ENCODE measurements around the gene SOCS6. TPM values are rescaled to one million over a fixed set of nuclear protein-coding genes. Genes with fewer than 3 reads are reported as not detected.
A peak's percentile ranks its signal among the peaks of the same experiment; 100 is the strongest.

The SOCS6 gene
- total and polyA plus RNA-seq, 4 donors: 5.9 to 21.4 (median 12.5) TPM

DNA sequence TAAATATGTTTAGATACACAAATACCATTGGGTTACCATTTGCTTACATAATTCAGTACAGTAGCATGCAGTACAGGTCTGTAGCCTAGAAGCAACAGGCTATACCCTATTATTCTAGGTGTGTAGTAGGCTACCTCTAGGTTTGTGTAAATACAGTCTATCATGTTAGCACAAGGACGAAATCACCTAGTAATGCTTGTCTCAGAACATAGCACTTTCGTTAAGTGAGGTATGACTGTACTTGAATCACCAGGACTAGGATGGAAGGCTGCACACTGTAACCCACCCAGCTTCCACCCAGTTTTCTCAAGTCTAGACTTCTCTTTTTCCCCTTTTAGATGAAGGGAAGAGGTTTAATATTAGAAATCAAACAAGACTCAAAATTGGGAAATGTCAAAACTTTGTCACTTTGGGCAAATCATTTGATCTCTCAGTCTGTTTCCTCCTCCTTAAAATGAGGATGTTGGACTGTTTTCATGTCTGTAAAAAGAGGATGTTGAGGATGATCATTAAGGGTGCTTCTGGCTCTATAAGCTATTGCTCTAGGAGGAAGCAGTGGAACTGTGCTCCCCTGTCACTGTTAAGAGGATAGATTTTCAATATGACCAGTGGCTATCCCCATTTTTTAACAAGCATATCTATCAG is 3.7 kb upstream of the SOCS6 start:
- H3K27me3 ChIP-seq (ENCODE audit: control insufficient read depth in 3 of 3, insufficient read depth in 3 of 3, low read length in 2 of 3): no peaks in the 10 kb centered on the region
- 50 to 60% methylated on average over 2 of the region's 2 CpGs for WGBS, 2 donors
- DNase-seq (no peak), ATAC-seq (ENCODE audit: insufficient read depth, low FRiP score) (no peak)
- H3K36me3 ChIP-seq (ENCODE audit: control insufficient read depth in 4 of 4, insufficient read depth in 4 of 4, low read length in 4 of 4): no peaks in the 10 kb centered on the region
- no peak for TF ChIP-seq CTCF (IDR thresholded peaks at IDR 0.05; ENCODE audit: control extremely low read depth, extremely low read depth)
- no peak overlapping the region for H3K4me3 ChIP-seq
- no peak overlapping the region for H3K27ac ChIP-seq (ENCODE audit: low read depth in 1 of 2, low read length in 1 of 2)
- no peak overlapping the region for H3K9ac ChIP-seq (ENCODE audit: insufficient read depth in 1 of 2, low read length in 2 of 2)
- H3K4me1 ChIP-seq (ENCODE audit: control insufficient read depth in 5 of 5, insufficient read depth in 5 of 5, low read length in 5 of 5): peaks cover 0 to 3% (median 3%) of the 10 kb centered on the region in 5 donors
- no peaks in the 10 kb centered on the region for H3K9me3 ChIP-seq (ENCODE audit: control insufficient read depth in 4 of 4, insufficient read depth in 3 of 4, low read length in 3 of 4)

DNA sequence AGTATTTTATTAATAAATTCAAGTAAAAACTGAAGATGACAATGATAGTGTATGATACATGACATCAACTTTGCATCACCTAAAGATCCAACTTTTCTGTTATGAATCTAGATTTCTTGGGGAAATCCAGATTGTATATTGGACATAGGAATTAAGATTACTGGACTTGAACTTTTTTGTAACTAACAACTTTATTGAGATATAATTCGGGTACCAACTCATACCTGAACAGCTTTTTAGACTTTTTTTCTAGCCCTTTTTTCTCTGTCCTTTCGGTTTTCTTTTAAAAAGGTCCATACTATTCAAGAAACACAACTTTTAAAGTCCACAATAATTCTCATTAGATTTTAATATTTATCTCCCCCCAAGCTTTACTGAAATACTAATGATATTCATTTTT is 1.1 kb upstream of the SOCS6 start:
- Histone ChIP-seq H3K4me1 (ENCODE audit: control insufficient read depth in 5 of 5, insufficient read depth in 5 of 5, low read length in 5 of 5) (peaks cover 4 to 21% (median 11%) of the 10 kb centered on the region in 5 donors), H3K4me3 (no peak overlapping the region), H3K9ac (ENCODE audit: insufficient read depth in 1 of 2, low read length in 2 of 2) (peak overlapping the region in 1 of 2 donors; percentile 56), H3K36me3 (ENCODE audit: control insufficient read depth in 4 of 4, insufficient read depth in 4 of 4, low read length in 4 of 4) (no peaks in the 10 kb centered on the region), H3K9me3 (ENCODE audit: control insufficient read depth in 4 of 4, insufficient read depth in 3 of 4, low read length in 3 of 4) (no peaks in the 10 kb centered on the region), H3K27me3 (ENCODE audit: control insufficient read depth in 3 of 3, insufficient read depth in 3 of 3, low read length in 2 of 3) (no peaks in the 10 kb centered on the region), H3K27ac (ENCODE audit: low read depth in 1 of 2, low read length in 1 of 2) (no peak overlapping the region)
- no peak for TF ChIP-seq CTCF (IDR thresholded peaks at IDR 0.05; ENCODE audit: control extremely low read depth, extremely low read depth)
- DNase-seq (no peak), ATAC-seq (ENCODE audit: insufficient read depth, low FRiP score) (no peak)
- WGBS, 2 donors: 94 to 97% methylated on average over 2 of the region's 2 CpGs

DNA sequence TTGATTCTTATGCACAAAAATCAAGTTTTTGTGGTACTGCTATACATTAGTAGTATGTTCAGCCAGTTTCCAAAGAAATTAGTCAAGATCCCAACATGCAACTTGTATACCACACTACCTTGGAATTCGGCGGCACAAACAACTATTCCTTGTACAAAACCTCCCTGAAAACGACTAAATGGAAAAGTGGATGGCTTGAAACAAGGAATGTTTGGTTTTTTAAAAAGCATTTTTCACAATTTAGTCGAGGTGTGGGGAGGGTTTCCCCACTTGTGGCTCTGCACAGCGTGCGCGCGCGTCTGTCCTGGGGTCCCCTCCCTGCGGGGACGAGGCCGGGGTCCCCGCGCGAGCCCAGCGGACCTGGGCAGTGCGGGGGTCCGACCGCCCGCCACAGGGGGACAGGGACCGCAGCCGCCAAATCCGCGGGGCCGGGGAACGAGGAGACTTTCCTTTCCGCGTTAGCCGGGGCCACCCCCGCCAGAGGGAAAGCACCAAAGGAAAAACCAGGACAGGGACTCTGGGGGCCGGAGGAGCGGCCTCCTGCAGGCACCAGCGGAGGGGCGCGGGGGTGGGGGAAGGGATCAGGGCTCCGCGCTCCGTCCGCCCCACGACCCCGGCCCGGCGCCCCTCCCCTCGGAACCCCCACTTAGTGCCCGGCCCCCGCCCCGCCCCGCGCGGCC is 534 bp upstream of the SOCS6 start:
- H3K4me3 ChIP-seq: peak overlapping the region; percentile 67
- no peak for TF ChIP-seq CTCF (IDR thresholded peaks at IDR 0.05; ENCODE audit: control extremely low read depth, extremely low read depth)
- H3K9ac ChIP-seq (ENCODE audit: insufficient read depth in 1 of 2, low read length in 2 of 2): peak overlapping the region; percentile 39 to 56
- ATAC-seq (ENCODE audit: insufficient read depth, low FRiP score) (no peak), DNase-seq (peak; percentile 65 to 69 (median 68))
- peaks cover 4 to 26% (median 13%) of the 10 kb centered on the region in 5 donors for H3K4me1 ChIP-seq (ENCODE audit: control insufficient read depth in 5 of 5, insufficient read depth in 5 of 5, low read length in 5 of 5)
- H3K36me3 ChIP-seq (ENCODE audit: control insufficient read depth in 4 of 4, insufficient read depth in 4 of 4, low read length in 4 of 4): no peaks in the 10 kb centered on the region
- 4 to 5% methylated on average over 27 to 50 of the region's 50 CpGs for WGBS, 2 donors
- H3K27me3 ChIP-seq (ENCODE audit: control insufficient read depth in 3 of 3, insufficient read depth in 3 of 3, low read length in 2 of 3): no peaks in the 10 kb centered on the region
- H3K9me3 ChIP-seq (ENCODE audit: control insufficient read depth in 4 of 4, insufficient read depth in 3 of 4, low read length in 3 of 4): no peaks in the 10 kb centered on the region
- peak overlapping the region; percentile 70 to 83 for H3K27ac ChIP-seq (ENCODE audit: low read depth in 1 of 2, low read length in 1 of 2)
